Astrocyte of the cerebellum (primary cell): ENCODE measurements around the gene NFATC2.

Experiments
- DNase-seq: peaks from one replicate; pipeline ENCODE4 v3.0.0-alpha.2; 2011; ENCODE audit warnings: low read depth
- H3K4me3 ChIP-seq: 2 replicates; pipeline ENCODE4 v1.5.1; 2011; ENCODE audit warnings: mild to moderate bottlenecking, low read depth, low read length, moderate library complexity
- CTCF ChIP-seq: IDR thresholded peaks from 2 replicates; pipeline ENCODE4 v1.5.1; 2012; ENCODE audit warnings: low read length, low read depth, moderate library complexity, mild to moderate bottlenecking; ENCODE audit errors: missing control alignments
- in situ Hi-C: cut with HindIII; loops from 2 replicates; pipeline ENCODE4 v1.10.0; 2017; ENCODE audit warnings: low sequenced_read_pairs

NFATC2 gene

GRCh38 chr20:51401496-51401895 lies 141.0 kb downstream of the NFATC2 start:
- TF ChIP-seq CTCF, result no peak
- in situ Hi-C loops, result no loop called here
- H3K4me3 ChIP-seq, result no peak overlapping the region
- DNase-seq, result no peak

GRCh38 chr20:51400051-51400926 lies 142.2 kb downstream of the NFATC2 start:
- no peak for DNase-seq
- in situ Hi-C loops, result no loop called here
- no peak for TF ChIP-seq CTCF
- H3K4me3 ChIP-seq, result no peak overlapping the region

- no peak for DNase-seq
- TF ChIP-seq CTCF, result no peak
- H3K4me3 ChIP-seq, result no peak overlapping the region
- in situ Hi-C loops, result no loop called here
Measured at GRCh38 chr20:51399006-51399890, 143.3 kb downstream of the NFATC2 start.

DNA sequence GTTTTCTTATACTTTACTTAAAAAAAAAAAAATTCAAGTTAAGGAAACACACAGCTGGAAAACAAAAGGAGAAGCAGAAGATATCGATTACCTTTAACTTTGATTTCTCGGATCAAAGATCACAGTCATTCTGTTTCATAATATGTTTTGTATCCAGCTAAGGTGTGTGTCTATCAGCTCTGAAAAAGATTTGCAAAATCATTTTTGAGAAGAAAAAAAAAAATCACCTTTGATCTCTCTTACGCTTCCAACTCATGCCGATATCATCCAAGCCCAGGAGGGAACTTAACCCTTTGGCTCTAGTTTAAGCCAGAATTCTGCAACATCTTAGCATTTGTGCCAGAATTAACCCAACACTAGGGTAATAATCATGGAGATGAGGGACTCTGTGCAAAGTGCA lies 144.0 kb downstream of the NFATC2 start:
- in situ Hi-C loops, result no loop called here
- no peak overlapping the region for H3K4me3 ChIP-seq
- TF ChIP-seq CTCF, result no peak
- DNase-seq, result no peak

GRCh38 chr20:51398083-51398482 lies 144.4 kb downstream of the NFATC2 start:
- no peak for DNase-seq
- TF ChIP-seq CTCF, result no peak
- in situ Hi-C loops, result no loop called here
- no peak overlapping the region for H3K4me3 ChIP-seq

- in situ Hi-C loops, result no loop called here
- TF ChIP-seq CTCF, result no peak
Measured at GRCh38 chr20:51397137-51397536, 145.4 kb downstream of the NFATC2 start.

More at GRCh38 chr20:51397137-51397536, 145.4 kb downstream of the NFATC2 start:
- no peak for DNase-seq
- no peak overlapping the region for H3K4me3 ChIP-seq
